ENCODE measurements around the gene FBXO15. TPM values are rescaled to one million over a fixed set of nuclear protein-coding genes. Genes with fewer than 3 reads are reported as not detected.
A peak's percentile ranks its signal among the peaks of the same experiment; 100 is the strongest.

The FBXO15 gene
- total and polyA plus RNA-seq, 2 of the 8 experiments (the other 6 are each of a cell fraction or from before 2014, with no cell fraction given): 0.84 to 0.85 TPM

GRCh38 chr18:74147779-74148542 is at the start of gene FBXO15, which contains the start of gene TIMM21 (continued):
- peak; percentile 73 for TF ChIP-seq ASH2L (IDR thresholded peaks at IDR 0.05; ENCODE audit: low read length)
- no peak for TF ChIP-seq GTF2F1 (IDR thresholded peaks at IDR 0.05; ENCODE audit: borderline replicate concordance, low read depth, low read length)
- TF ChIP-seq NANOG (IDR thresholded peaks at IDR 0.05; ENCODE audit: insufficient read depth, low read depth, low read length, poor library complexity, severe bottlenecking): no peak
- TF ChIP-seq, protein P1, sequence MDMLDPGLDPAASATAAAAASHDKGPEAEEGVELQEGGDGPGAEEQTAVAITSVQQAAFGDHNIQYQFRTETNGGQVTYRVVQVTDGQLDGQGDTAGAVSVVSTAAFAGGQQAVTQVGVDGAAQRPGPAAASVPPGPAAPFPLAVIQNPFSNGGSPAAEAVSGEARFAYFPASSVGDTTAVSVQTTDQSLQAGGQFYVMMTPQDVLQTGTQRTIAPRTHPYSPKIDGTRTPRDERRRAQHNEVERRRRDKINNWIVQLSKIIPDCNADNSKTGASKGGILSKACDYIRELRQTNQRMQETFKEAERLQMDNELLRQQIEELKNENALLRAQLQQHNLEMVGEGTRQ (IDR thresholded peaks at IDR 0.05; ENCODE audit: low read length): no peak
- peak; percentile 82 for TF ChIP-seq YY1 (IDR thresholded peaks at IDR 0.05; ENCODE audit: low read depth, low read length)
- TF ChIP-seq SAP30 (IDR thresholded peaks at IDR 0.05; ENCODE audit: insufficient read depth, insufficient replicate concordance, low read length): no peak
- peak; percentile 72 to 87 for TF ChIP-seq HDAC2 (IDR thresholded peaks at IDR 0.05; ENCODE audit: borderline replicate concordance in 1 of 2, low read depth in 2 of 2, low read length in 2 of 2)
- 0 out of 2 replicates have a peak, but pooled peaks have one; percentile 29 for TF ChIP-seq CHD2 (IDR thresholded peaks at IDR 0.05; ENCODE audit: low read length)
- TF ChIP-seq CBX8 (IDR thresholded peaks at IDR 0.05; ENCODE audit: borderline replicate concordance, low read depth, low read length): no peak
- no peak; the same call in 1 of the 2 replicates for TF ChIP-seq POLR2AphosphoS5 (IDR thresholded peaks at IDR 0.05; ENCODE audit: low read depth, low read length)
- TF ChIP-seq RBBP5 (IDR thresholded peaks at IDR 0.05; ENCODE audit: borderline replicate concordance, low read depth, low read length): peak; percentile 35; the same call in 1 of the 2 replicates
- peak; percentile 46; the same call in 1 of the 2 replicates for TF ChIP-seq SRF (IDR thresholded peaks at IDR 0.05; ENCODE audit: low read depth, low read length)
- peak; percentile 72; the same call in 1 of the 2 replicates for TF ChIP-seq BACH1 (IDR thresholded peaks at IDR 0.05; ENCODE audit: low read length)
- 0 out of 2 replicates have a peak, but pooled peaks have one; percentile 20 for TF ChIP-seq TAF1 (IDR thresholded peaks at IDR 0.05; ENCODE audit: low read depth, low read length)
- peak; percentile 92 for TF ChIP-seq SIX5 (IDR thresholded peaks at IDR 0.05; ENCODE audit: low read depth, low read length)
- TF ChIP-seq MAX (IDR thresholded peaks at IDR 0.05): peak; percentile 73; the same call in 1 of the 2 replicates
- TF ChIP-seq CBX5 (IDR thresholded peaks at IDR 0.05; ENCODE audit: low read depth, low read length): no peak
- TF ChIP-seq RXRA (IDR thresholded peaks at IDR 0.05; ENCODE audit: insufficient read depth, low read depth, low read length): no peak
- TF ChIP-seq NRF1 (IDR thresholded peaks at IDR 0.05; ENCODE audit: low read depth, low read length): peak; percentile 71
- TF ChIP-seq, protein P2, sequence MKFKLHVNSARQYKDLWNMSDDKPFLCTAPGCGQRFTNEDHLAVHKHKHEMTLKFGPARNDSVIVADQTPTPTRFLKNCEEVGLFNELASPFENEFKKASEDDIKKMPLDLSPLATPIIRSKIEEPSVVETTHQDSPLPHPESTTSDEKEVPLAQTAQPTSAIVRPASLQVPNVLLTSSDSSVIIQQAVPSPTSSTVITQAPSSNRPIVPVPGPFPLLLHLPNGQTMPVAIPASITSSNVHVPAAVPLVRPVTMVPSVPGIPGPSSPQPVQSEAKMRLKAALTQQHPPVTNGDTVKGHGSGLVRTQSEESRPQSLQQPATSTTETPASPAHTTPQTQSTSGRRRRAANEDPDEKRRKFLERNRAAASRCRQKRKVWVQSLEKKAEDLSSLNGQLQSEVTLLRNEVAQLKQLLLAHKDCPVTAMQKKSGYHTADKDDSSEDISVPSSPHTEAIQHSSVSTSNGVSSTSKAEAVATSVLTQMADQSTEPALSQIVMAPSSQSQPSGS (IDR thresholded peaks at IDR 0.05; ENCODE audit: low read length): no peak
